GM21360 (cell line): ENCODE data around the gene PLA2G4D.

Experiments
- ATAC-seq: cut with Tn5 transposase; IDR thresholded peaks from one replicate; pipeline ENCODE4 v1.9.1; 2021; ENCODE audit warnings: mild to moderate bottlenecking, moderate library complexity; ENCODE audit not compliant: unreplicated experiment

PLA2G4D gene

GRCh38 chr15:42077689-42078088, 16.7 kb downstream of the PLA2G4D start:
- no peak for ATAC-seq

DNA sequence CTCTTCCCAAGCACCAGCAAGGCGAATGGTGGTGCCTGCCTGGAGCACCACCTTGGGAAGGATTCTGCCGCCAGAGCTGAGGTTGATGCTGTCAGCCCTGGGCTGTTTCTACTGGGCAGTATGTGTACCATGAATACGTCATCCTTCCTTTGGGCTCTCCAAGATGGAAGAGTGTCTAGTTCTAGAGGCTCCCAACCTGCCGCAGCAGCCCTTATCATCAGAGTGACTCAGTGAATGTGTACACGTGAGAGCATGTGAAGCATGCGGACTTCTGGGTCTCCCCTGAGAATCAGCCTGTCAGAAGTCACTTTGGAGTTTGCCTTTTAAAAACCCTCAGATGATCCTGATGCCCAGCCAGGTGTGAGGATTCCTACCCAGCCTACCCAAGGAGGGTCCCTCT, 20.9 kb downstream of the PLA2G4D start:
- ATAC-seq = no peak

GRCh38 chr15:42072141-42072685, 22.1 kb downstream of the PLA2G4D start:
- no peak for ATAC-seq

DNA sequence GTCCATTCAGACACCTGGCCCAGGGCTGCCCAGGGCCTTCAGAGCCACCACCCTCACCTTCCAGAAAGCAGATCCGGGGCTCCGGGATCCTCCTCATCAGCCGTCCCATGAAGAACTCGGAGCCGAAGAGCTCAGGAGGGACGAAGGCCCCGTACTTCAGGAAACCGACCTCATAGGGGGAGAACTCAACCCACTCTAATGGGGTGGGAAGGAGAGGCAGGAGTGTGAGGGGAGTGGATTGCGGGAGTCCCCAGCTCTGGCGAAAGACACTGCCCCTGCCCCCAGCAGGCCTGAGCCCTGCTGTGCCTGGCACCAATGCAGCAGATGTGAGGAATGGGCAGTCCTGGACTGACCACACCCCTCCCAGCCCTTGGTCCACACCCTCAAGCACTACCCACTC, 22.6 kb downstream of the PLA2G4D start:
- ATAC-seq = no peak

DNA sequence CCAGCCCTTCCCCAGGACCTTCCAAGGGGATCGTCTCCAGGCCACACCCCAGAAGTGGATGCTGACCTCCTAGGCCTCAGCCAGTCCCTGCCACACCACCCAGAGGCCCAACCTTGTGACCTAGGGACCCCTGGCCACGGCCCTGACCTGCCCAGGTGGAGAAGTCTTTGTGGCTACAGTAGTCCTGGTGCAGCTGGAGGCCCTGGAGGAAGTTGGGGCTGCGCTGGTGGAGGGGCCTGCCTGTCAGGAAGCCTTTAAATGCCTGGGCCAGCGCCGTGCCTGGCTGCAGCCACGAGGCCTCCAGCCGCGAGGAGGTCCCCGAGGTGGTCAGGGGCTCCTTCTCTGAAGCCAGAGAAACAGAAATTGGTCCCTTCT, 23.4 kb downstream of the PLA2G4D start:
- no peak for ATAC-seq

GRCh38 chr15:42070279-42070975, 23.9 kb downstream of the PLA2G4D start:
- ATAC-seq = no peak

- ATAC-seq = no peak
These were observed 24.7 kb downstream of the PLA2G4D start for GRCh38 chr15:42069496-42070278.

- ATAC-seq = no peak
These were observed 25.3 kb downstream of the PLA2G4D start for GRCh38 chr15:42069025-42069424.

GRCh38 chr15:42068601-42069000, 25.8 kb downstream of the PLA2G4D start:
- no peak for ATAC-seq

GRCh38 chr15:42066764-42067415, 27.5 kb downstream of the PLA2G4D start:
- no peak for ATAC-seq

DNA sequence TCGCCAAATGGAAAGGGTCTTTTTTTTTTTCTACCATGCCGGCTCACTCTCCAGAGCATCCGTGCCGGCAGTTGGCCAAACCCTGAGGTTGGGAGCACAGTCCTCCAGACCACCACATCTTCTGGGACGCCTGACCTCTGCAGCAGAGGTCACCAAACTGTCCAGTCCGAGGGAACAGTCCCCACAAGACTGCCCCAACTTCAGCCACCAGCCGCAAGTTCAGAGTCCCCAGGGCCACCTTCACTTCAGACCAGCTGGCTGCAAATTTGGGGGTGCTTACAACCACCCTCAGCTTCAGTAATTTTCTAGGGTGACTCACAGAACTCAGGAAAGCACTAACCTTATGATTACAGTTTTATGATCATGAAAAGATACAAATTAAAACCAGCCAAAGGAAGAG, 28.9 kb downstream of the PLA2G4D start:
- ATAC-seq = no peak

GRCh38 chr15:42065033-42065432, 29.3 kb downstream of the PLA2G4D start:
- no peak for ATAC-seq

DNA sequence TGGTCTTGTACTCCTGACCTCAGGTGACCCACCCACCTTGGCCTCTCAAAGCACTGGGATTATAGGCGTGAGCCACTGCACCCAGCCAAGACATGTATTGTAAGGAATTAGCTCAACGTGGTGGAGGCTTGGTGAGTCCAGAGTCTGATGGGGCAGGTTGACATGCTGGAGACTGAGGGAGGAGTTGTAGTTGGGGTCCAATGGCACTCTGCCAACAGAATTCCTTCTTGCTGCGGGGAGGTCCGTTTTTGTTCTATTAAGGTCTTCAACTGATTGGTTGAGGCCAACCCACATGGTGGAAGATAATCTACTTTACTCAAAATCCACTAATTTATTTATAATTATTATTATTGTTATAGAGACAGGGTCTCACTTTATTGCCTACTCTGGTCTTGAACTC, 30.1 kb downstream of the PLA2G4D start:
- ATAC-seq = no peak

DNA sequence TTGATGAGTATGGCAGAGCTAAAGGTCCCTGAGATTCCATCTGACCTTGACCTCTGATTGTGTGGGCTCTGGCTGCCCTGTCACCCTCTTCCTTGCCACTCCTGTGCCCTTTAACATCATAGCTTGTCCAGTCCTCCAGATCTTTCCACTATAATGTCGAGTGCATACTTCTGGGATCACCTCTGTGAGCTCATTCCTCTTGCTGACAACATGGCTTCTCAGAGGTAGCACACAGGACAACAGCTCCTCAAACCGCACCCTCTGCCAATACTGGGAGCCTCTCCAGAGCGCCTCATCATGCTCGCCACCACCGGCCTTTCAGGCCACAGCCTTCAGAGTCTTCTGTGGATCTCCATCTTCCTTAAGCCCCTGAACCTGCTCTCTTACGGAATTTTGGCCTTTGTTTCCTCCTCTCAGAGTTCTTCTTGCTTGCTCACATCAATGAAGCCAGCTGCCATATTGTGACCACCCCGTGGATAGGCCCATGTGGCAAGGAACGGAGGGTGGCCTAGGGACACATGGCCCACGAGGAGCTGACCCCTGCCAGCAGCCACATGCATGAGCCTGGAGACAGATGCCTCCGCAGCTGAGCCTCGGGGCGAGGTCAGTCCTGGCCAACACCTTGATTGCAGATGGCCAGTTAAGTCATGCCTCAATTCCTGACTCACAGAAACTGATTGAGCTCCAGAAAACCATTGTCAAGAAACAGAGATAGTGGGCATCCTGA, 31.1 kb downstream of the PLA2G4D start:
- no peak for ATAC-seq

DNA sequence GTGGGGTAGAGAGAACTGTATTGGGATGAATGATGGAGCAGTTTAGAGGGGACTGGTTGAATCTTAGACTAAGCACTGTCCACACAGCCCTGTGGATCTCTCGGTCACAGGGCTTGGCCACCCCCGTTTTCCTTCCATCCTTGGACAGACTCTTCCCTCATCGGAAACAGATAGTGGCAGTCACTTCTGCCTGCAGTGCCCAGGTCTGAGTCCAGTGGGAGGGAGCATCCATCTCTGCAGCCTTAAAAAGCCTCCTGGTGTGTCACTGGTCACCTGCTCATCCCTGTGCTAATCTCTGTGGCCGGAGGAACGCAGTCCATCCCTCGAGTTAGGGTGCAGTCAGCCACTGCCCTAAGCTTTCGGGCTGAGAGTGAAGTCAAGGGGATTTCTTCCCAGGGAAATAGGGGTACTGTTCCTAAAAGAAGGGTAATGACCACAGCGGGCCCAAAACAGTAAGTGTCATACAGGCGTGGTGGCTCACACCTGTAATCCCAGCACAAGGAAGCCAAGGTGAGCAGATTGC, 32.0 kb downstream of the PLA2G4D start:
- no peak for ATAC-seq

GRCh38 chr15:42060797-42061196, 33.6 kb downstream of the PLA2G4D start:
- no peak for ATAC-seq

GRCh38 chr15:42060477-42060763, 33.9 kb downstream of the PLA2G4D start:
- ATAC-seq = no peak

GRCh38 chr15:42059661-42060476, 34.5 kb downstream of the PLA2G4D start:
- ATAC-seq = no peak

GRCh38 chr15:42058791-42059190, 35.6 kb downstream of the PLA2G4D start:
- ATAC-seq = no peak
